Endothelial cell of umbilical vein (primary cell): ENCODE measurements around the gene GALNT3. TPM values are rescaled to one million over a fixed set of nuclear protein-coding genes. Genes with fewer than 3 reads are reported as not detected.

Source experiments
- BruUV-seq: library from RNA; stranded (reverse); fragments of 400-500 nt; replicated peaks from 2 replicates; lab custom pipeline; 2021; lab: Mats Ljungman, UMichigan
- CTCF ChIA-PET: fragments of 300-600, 350-600 bp; sonication (Branson Sonifier 250); formaldehyde crosslinking; loops from one replicate; lab custom pipeline; 2021; ENCODE audit warnings: antibody characterized with exemption, inconsistent platforms; lab: Charles Lee
- POLR2A ChIA-PET: fragments of 300-600, 350-600 bp; sonication (Branson Sonifier 250); formaldehyde crosslinking; loops from one replicate; lab custom pipeline; 2021; ENCODE audit warnings: antibody characterized with exemption, inconsistent platforms; lab: Charles Lee
- DNase-seq: peaks from one replicate; pipeline ENCODE4 v3.0.0-alpha.2; 2011; ENCODE audit warnings: low read depth, low spot score
- FAIRE-seq: peaks from 2 replicates; lab custom pipeline; 2011; peaks lifted over from hg19 to GRCh38; lab: Jason Lieb, UNC
- H2AFZ ChIP-seq: 2 replicates; pipeline ENCODE4 v1.6.0; 2012; ENCODE audit warnings: low read depth, low read length, control low read depth, inconsistent platforms
- H3K27ac ChIP-seq: 2 replicates; pipeline ENCODE4 v1.5.1; 2011; ENCODE audit warnings: low read depth, mild to moderate bottlenecking, control low read depth, low read length, moderate library complexity; ENCODE audit not compliant: insufficient read depth
- H3K27me3 ChIP-seq, 2 experiments: 2 replicates each; pipeline versions ENCODE4 v1.6.0 to v1.6.1; 2011; ENCODE audit warnings: low read length in 2 of 2, mixed read lengths in 1 of 2; ENCODE audit not compliant: control insufficient read depth in 2 of 2, insufficient read depth in 2 of 2
- H3K36me3 ChIP-seq, 2 experiments: 2 replicates in 1 of 2; 3 replicates in 1 of 2; pipeline ENCODE4 v1.5.1; 2011; ENCODE audit warnings: low read length in 2 of 2, mild to moderate bottlenecking in 1 of 2, moderate library complexity in 1 of 2; ENCODE audit not compliant: control insufficient read depth in 2 of 2, insufficient read depth in 2 of 2; ENCODE audit errors: extremely low read depth in 1 of 2
- H3K4me1 ChIP-seq: 3 replicates; pipeline ENCODE4 v1.5.1; 2011; ENCODE audit warnings: mild to moderate bottlenecking, low read length; ENCODE audit not compliant: control insufficient read depth, insufficient read depth; ENCODE audit errors: extremely low read depth
- H3K4me2 ChIP-seq: 2 replicates; pipeline ENCODE4 v1.6.1; 2011; ENCODE audit warnings: low read length, control low read depth, mixed read lengths; ENCODE audit not compliant: insufficient read depth
- H3K4me3 ChIP-seq, 3 experiments: fragments of 200-600 bp in 1 of 3; sonication (generic), shearing (Covaris generic) in 1 of 3; replicated peaks in 1 of 3; 2 replicates each; pipeline ENCODE4 v1.5.1; 2011 to 2016; ENCODE audit warnings: control low read depth in 3 of 3, low read length in 3 of 3, mild to moderate bottlenecking in 2 of 3, inconsistent platforms in 1 of 3, low read depth in 1 of 3, moderate library complexity in 1 of 3; ENCODE audit not compliant: insufficient read depth in 1 of 3
- H3K79me2 ChIP-seq: 2 replicates; pipeline ENCODE4 v1.6.0; 2012; ENCODE audit warnings: low read length, inconsistent platforms; ENCODE audit not compliant: control insufficient read depth, insufficient read depth
- H3K9ac ChIP-seq: replicated peaks from 2 replicates; pipeline ENCODE3; 2011; ENCODE audit warnings: low read length, control low read depth; ENCODE audit not compliant: insufficient read depth; ENCODE audit errors: extremely low read depth
- H3K9me1 ChIP-seq: replicated peaks from 3 replicates; pipeline ENCODE4 v1.6.0; 2011; ENCODE audit warnings: mild to moderate bottlenecking, low read length; ENCODE audit not compliant: control insufficient read depth, insufficient read depth; ENCODE audit errors: extremely low read depth
- H3K9me3 ChIP-seq: replicated peaks from 2 replicates; pipeline ENCODE4 v1.5.1; 2012; ENCODE audit warnings: low read length, inconsistent platforms; ENCODE audit not compliant: control insufficient read depth, insufficient read depth
- H4K20me1 ChIP-seq: replicated peaks from 2 replicates; pipeline ENCODE3; 2011; ENCODE audit warnings: mild to moderate bottlenecking, low read length; ENCODE audit not compliant: control insufficient read depth, insufficient read depth; ENCODE audit errors: extremely low read depth
- EZH2 ChIP-seq: IDR thresholded peaks from 2 replicates; pipeline ENCODE4 v1.6.1; 2012; ENCODE audit warnings: borderline replicate concordance, low read depth, mild to moderate bottlenecking, moderate library complexity, low read length, inconsistent platforms; ENCODE audit not compliant: severe bottlenecking
- FOS ChIP-seq: IDR thresholded peaks from 2 replicates; pipeline ENCODE4 v1.6.1; 2011; ENCODE audit warnings: mild to moderate bottlenecking, low read length, moderate library complexity, borderline replicate concordance; ENCODE audit not compliant: insufficient read depth
- GATA2 ChIP-seq: IDR thresholded peaks from 2 replicates; pipeline ENCODE4 v1.7.0; 2011; ENCODE audit warnings: low read depth, mild to moderate bottlenecking, moderate library complexity, mixed read lengths, low read length; ENCODE audit not compliant: insufficient read length, insufficient read depth
- JUN ChIP-seq: IDR thresholded peaks from 2 replicates; pipeline ENCODE4 v1.6.1; 2011; ENCODE audit warnings: borderline replicate concordance, low read depth; ENCODE audit not compliant: insufficient read length, insufficient read depth
- MYC ChIP-seq: IDR thresholded peaks from one replicate; pipeline ENCODE4 v1.6.1; 2011; ENCODE audit warnings: mild to moderate bottlenecking, low read depth, low read length
- POLR2A ChIP-seq: IDR thresholded peaks from 2 replicates; pipeline ENCODE4 v1.6.1; 2012; ENCODE audit warnings: low read depth, mild to moderate bottlenecking, control low read depth, low read length
- POLR2AphosphoS5 ChIP-seq: IDR thresholded peaks from 2 replicates; pipeline ENCODE4 v1.6.1; 2012; ENCODE audit warnings: low read depth, mild to moderate bottlenecking, control low read depth, low read length, moderate library complexity; ENCODE audit not compliant: insufficient read depth
- dilution Hi-C: fragments of 300-500 bp; cut with MboI; formaldehyde crosslinking; loops from one replicate; pipeline ENCODE4 v1.15.0; 2019; ENCODE audit warnings: low sequenced_read_pairs; ENCODE audit not compliant: extremely low pct_ligation_motif_present
- intact Hi-C: fragments of 100-400 bp; cut with micrococcal nuclease; formaldehyde crosslinking; loops from one replicate; pipeline ENCODE4 v1.10.0; 2022
- polyA plus RNA-seq, 4 experiments: library from polyadenylated mRNA; depleted of rRNA in 3 of 4; stranded (reverse) in 3 of 4; unstranded in 1 of 4; fragments of >200 nt; gene quantifications; 2 replicates each; pipeline versions ENCODE4 v1.2.1 to v1.2.3, GENCODE V29; 2011 to 2012; ENCODE audit warnings: missing spikeins in 1 of 4
- total RNA-seq: library from RNA; stranded (reverse); gene quantifications from 2 replicates; pipeline ENCODE4 v1.2.3, GENCODE V29; 2021
- TF ChIP-seq, protein P1 (sequence below): IDR thresholded peaks from 2 replicates; pipeline ENCODE4 v1.6.1; 2011; ENCODE audit not compliant: insufficient read depth, insufficient read length
- TF ChIP-seq, protein P2 (sequence below), 2 donors: IDR thresholded peaks; 1 replicate in 1 of 2; 2 replicates in 1 of 2; pipeline ENCODE4 v1.5.1; 2011; ENCODE audit warnings: low read length in 2 of 2, mild to moderate bottlenecking in 2 of 2, moderate library complexity in 2 of 2, control low read depth in 1 of 2, inconsistent platforms in 1 of 2, low read depth in 1 of 2; ENCODE audit not compliant: insufficient read depth in 1 of 2; ENCODE audit errors: extremely low read depth in 1 of 2

GALNT3 gene
- total and polyA plus RNA-seq, 2 donors (not counting 3 experiments of a cell fraction or from before 2014, with no cell fraction given) = 0.07 to 0.82 TPM

DNA sequence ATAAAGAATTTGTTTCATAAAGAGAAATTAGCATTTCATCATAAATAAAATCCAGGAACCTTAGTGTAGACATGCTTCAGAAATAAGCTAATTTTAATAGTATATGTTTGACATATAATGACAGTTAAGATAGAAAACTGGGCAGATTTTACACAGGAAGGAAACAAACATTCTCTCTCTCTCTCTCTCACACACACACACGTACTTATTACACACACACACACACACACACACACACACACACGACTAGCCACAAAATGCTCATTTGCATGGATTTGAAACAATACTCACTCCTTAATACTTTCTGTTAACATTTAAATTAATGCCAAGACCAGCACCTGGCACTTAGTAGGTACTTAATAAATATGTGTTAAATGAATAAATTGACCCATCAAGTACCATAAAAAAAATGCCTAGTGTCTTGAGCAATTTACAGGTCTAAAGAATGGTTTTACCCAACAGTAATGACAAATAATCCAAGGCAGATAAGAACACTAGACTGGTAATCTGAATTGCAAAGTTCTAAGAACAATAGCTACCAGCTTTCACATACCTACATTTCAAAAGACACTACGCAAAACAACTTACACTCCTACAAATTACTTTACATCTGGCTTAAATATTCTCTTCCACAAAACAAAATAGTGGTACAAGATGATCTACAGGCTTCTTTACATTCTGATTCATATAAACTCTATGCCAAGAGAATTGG lies 2.9 kb upstream of the GALNT3 start:
- Histone ChIP-seq H3K9ac (no peak overlapping the region), H3K36me3 (no peaks in the 10 kb centered on the region), H3K9me1 (no peaks in the 10 kb centered on the region), H3K9me3 (no peaks in the 10 kb centered on the region), H3K4me1 (peaks cover 12% of the 10 kb centered on the region), H3K27me3 (peaks cover 21 to 44% of the 10 kb centered on the region in 2 experiments), H3K4me2 (no peak overlapping the region), H4K20me1 (no peaks in the 10 kb centered on the region), H3K27ac (no peak overlapping the region), H2AFZ (no peak overlapping the region), H3K79me2 (no peaks in the 10 kb centered on the region), H3K4me3 (no peak overlapping the region)
- POLR2A ChIA-PET = no interaction called here
- TF ChIP-seq GATA2 (no peak), EZH2 (no peak), JUN (no peak), MYC (no peak), POLR2AphosphoS5 (no peak), POLR2A (no peak), FOS (no peak)
- TF ChIP-seq, protein P1, sequence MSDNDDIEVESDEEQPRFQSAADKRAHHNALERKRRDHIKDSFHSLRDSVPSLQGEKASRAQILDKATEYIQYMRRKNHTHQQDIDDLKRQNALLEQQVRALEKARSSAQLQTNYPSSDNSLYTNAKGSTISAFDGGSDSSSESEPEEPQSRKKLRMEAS = no peak
- TF ChIP-seq, protein P2, sequence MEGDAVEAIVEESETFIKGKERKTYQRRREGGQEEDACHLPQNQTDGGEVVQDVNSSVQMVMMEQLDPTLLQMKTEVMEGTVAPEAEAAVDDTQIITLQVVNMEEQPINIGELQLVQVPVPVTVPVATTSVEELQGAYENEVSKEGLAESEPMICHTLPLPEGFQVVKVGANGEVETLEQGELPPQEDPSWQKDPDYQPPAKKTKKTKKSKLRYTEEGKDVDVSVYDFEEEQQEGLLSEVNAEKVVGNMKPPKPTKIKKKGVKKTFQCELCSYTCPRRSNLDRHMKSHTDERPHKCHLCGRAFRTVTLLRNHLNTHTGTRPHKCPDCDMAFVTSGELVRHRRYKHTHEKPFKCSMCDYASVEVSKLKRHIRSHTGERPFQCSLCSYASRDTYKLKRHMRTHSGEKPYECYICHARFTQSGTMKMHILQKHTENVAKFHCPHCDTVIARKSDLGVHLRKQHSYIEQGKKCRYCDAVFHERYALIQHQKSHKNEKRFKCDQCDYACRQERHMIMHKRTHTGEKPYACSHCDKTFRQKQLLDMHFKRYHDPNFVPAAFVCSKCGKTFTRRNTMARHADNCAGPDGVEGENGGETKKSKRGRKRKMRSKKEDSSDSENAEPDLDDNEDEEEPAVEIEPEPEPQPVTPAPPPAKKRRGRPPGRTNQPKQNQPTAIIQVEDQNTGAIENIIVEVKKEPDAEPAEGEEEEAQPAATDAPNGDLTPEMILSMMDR (IDR thresholded peaks at IDR 0.05; ENCODE audit: extremely low read depth in 1 of 2, insufficient read depth in 1 of 2, low read depth in 1 of 2, low read length in 2 of 2) = no peak
- CTCF ChIA-PET = interaction anchor here (0.6 to 1.2 kb wide), 2 partner anchors 10 to 331 kb away, joined by 3 to 4 read pairs; partner anchors contain the start of gene SCN1A
- dilution Hi-C loops (no loop called here), intact Hi-C loops (no loop called here)
- DNase-seq (no peak), FAIRE-seq (no peak)
- no TSS peak for BruUV-seq
